ENCODE results near the gene FALEC.

- TF ChIP-seq POLR2A (IDR thresholded peaks at IDR 0.05) (no peak), CTCF (IDR thresholded peaks at IDR 0.05) (no peak)
Measured at GRCh38 chr1:150558761-150559655, 43.5 kb downstream of the FALEC start.

Data from adrenal gland (tissue), 5 donors.